Activated CD8-positive, alpha-beta memory T cell treated with anti-CD3 and anti-CD28 coated beads for 24 hours (primary cell): Measurements from ENCODE around the gene FAM171A2.

ENCODE experiments used
- DNase-seq: peaks from one replicate; pipeline ENCODE4 v3.0.0-alpha.2; 2020

Gene FAM171A2

GRCh38 chr17:44317545-44317944 lies 46.1 kb downstream of the FAM171A2 start:
- no peak for DNase-seq

DNA sequence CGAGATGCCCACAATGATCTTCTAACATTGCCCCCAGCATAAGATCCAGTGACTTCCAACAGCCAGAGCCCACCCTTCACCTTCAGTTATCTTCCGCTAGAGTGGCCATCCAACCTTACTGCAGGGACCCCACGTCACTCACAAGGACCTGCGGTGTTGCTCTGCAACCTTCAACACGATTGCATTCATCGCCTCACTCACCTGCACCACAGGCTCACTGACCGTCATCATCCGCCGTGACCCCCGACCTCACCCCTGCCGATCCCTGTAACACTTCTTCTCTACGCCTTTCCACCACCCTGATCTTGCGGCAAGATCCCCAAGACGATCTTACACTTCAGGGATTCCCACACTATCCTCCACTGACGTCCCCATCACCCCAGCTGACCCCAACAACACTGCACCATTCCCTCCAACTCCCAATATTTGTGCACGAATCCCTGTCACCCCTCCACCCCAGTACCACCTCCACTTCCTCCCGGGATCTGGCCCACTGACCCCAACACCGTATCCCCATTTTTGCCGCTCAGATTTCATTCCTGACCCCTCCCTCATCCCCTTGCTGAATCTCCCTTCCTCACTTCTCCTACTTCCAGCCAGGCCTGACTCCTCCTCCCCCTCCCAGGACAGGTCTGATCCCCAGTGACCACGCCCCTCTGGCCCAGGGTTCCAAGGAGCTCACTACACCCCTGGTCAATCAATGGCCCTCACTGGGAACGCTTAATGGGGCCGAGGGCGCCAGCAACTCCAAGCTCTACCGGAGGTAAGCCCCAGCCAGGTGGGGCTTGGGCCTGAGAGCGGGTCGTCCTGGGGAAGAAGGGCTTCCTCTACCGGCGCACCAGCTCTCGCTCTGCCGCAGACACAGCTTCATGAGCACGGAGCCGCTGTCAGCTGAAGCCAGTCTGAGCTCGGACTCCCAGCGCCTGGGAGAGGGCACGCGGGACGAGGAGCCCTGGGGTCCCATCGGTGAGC lies 47.6 kb downstream of the FAM171A2 start:
- DNase-seq: no peak

DNA sequence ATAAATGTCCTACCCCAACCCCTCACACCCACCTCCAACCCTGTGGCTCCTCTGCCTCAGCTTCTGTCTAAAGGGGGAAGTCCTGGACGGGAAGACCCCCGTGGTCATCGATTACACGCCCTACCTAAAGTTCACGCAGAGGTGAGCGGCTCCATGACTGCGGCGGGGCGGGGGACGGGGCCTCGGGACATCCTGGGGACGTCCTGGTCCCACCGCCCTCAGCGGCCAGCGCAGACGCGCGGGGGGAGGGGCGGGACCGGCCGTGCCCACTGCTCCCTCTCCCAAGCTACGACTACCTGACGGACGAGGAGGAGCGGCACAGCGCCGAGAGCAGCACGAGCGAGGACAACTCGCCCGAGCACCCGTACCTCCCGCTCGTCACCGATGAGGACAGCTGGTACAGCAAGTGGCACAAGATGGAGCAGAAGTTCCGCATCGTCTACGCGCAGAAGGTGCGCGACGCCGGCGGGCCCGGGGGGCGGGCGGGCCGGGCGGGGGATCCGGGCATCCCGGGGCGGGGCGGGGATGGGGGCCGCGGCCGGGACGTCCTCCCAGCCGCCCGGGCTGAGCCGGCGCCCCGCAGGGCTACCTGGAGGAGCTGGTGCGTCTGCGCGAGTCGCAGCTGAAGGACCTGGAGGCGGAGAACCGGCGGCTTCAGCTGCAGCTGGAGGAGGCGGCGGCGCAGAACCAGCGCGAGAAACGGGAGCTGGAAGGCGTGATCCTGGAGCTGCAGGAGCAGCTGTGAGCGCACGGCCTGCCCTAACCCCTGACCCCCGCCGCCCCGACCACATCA lies 48.6 kb downstream of the FAM171A2 start:
- DNase-seq: peak; percentile 74

- DNase-seq: no peak
Observed at GRCh38 chr17:44314524-44314868, 49.2 kb downstream of the FAM171A2 start.

DNA sequence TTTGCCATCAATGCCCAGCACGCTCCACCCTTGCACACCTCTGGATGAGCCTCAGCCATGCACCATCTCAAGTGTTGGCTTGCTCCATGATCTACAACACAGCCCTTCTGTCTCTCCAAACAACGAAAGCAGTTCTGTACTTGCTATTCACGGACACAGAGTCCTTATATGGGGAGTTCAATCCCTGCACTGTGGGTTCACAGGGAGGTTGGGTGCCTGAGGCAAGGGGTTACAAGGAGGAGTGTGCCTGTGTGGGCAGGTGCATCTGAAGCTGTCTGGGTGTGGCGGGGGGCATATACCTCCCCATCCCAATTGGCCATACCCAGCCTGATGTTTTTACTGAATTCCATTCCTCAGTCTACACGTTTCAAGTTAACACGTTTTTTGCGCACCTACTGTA lies 49.6 kb downstream of the FAM171A2 start:
- DNase-seq: no peak

- DNase-seq: no peak
Observed at GRCh38 chr17:44312396-44313104, 51.1 kb downstream of the FAM171A2 start.

DNA sequence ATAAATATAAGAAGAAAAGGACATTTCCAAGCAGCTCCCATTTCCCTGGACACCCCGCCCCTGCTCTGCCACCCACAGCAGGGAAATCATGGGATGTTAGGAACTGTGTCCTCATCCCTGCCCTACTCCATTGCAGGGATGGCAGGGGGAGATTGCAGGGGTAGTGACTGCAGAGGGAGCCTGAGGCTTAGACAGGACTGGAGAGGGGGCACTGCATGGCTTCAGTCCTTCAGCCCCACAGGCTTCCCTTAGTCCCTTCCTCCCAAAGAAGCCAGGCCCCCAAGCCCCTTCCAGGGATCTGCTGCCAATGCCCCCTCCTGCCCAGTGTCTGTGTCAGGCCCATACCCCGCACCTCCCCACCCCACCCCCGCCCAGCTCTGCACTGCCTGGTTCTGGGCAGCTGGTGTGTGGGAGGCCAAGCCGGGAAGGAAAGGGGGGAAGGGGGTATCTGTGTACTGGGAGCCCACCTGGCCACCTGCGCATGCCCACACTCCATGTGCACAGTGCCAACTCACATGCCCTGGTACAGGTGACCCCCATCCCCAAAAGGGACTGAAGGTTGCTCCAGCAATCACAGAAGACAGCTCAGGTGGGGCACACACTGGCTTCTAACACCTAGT lies 52.0 kb downstream of the FAM171A2 start:
- DNase-seq: no peak

GRCh38 chr17:44310609-44311376 lies 52.9 kb downstream of the FAM171A2 start:
- DNase-seq: no peak

DNA sequence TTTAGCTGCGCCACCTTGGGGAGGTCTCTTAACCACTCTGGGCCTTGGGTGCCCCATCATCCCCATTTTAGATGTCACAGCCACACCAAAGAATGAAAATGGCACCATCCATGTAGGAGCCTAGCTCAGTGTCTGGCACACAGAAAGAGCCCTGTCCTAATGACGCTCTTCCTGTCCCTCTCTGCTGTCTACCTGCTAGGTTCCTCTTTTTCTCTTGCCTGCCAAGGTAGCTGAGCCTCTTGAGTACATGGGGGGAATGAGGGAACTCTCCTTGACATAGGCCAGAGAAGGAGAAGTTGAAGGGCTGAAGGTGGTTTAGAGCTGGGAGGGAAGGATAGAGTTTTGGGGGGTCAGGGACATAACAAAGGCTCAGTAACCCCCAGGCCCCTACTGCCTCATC lies 53.5 kb downstream of the FAM171A2 start:
- DNase-seq: no peak

- no peak for DNase-seq
Observed at GRCh38 chr17:44309472-44309871, 54.2 kb downstream of the FAM171A2 start.

GRCh38 chr17:44308865-44309264 lies 54.8 kb downstream of the FAM171A2 start:
- no peak for DNase-seq

GRCh38 chr17:44308320-44308818 lies 55.3 kb downstream of the FAM171A2 start, which contains the start of gene RUNDC3A:
Gene RUNDC3A, plus strand, starts transcription at chr17:44308601. Its CDS starts 232 bp downstream, at chr17:44308833.
- peak; percentile 92 for DNase-seq

DNA sequence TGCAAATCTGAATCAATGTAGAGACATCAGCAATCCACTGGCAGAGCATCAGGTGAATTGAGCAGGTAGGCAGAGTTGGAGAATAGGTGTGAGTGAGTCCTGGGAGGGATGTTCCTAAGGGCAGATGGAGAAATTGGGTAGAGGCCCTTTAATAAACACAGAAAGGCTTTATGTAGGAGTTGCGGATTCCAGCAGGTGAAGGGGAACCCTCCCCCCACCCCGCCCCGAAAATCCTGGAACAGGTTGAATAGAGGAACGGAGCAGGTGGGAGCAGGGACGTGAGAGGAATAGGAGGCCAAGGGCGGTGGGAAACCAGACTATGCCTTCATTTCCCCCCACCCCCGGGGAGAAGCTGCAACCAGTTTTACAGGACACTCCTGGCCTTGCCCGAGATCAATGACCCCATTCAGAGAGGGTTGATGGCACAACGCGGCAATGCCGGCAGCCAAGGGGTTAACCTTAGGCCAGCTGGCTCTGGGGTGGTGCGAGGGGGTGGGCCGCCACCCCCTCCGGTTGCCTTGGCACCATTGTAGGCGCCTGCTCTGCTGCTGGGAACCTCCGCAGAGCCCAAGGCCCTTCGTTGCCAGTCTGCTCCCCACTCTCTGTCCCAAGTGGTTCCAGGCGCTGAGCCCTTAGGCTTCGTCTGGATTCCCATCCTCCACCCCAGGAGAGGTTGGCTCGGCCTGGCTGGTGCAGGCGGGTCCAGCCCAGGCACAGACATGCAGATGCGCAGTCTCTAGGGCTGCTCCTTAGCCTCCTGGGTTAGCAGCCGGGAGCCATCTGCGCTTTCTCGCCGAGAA lies 56.1 kb downstream of the FAM171A2 start:
- no peak for DNase-seq

DNA sequence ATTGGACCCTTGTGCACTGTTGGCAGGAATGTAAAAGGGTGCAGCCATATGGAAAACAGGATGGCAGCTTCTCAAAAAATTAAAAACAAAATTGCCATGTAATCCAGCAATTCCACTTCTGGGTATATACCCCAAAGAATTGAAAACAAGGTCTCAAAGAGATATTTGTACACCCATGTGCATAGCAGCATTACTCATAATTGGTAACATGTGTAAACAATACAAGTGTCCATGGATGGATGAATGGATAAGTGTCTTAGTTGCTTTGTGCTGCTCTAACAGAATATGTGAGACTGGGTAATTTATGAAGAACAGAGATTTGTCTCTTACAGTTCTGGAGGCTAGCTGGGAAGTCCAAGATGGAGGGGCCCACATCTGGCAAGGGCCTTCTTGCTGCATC lies 59.0 kb downstream of the FAM171A2 start:
- DNase-seq: no peak
